NCI-H146 treated with DMSO at 0.1 percent for 48 hours (cell line): ENCODE results near the gene GALNS.

Experiments
- DNase-seq: peaks from one replicate; lab custom pipeline; 2025; ENCODE audit not compliant: unreplicated experiment; lab: John Stamatoyannopoulos, UW

The GALNS gene

DNA sequence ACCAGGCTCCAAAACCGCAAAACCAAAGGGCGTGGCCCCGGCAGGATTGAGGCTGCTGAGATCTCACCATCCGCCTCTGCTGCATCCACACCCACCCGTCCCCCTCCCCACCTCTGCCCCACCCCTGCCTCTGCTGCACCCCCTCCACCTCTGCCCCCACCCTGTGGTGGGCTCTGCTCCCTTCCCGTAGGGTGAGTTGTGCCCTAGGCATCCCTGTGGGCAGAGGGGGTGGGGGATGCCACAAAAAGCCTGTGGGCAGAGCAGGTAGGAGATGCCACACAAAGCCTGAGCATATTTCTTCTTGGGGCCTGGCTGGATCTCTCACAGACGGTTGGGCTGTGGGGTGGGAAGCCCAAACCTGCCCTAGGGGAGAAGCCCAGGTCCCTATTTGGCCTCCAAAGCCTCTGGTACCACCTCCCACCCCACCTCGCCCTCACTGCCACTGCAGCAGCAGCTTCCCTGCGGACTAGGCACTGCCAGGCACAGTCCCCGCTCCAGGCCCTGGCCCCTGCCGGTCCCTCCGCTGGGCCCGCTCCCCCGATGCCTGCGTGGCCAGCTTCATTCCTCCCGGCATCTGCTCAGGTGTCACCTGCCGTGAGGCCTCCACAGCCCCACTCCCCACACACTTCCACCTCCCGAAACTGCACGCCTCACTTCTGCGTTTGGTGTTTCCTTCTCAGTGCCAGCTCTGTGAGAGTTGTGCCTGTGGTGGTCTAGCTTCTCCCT, 21.0 kb upstream of the GALNS start:
- DNase-seq: no peak

DNA sequence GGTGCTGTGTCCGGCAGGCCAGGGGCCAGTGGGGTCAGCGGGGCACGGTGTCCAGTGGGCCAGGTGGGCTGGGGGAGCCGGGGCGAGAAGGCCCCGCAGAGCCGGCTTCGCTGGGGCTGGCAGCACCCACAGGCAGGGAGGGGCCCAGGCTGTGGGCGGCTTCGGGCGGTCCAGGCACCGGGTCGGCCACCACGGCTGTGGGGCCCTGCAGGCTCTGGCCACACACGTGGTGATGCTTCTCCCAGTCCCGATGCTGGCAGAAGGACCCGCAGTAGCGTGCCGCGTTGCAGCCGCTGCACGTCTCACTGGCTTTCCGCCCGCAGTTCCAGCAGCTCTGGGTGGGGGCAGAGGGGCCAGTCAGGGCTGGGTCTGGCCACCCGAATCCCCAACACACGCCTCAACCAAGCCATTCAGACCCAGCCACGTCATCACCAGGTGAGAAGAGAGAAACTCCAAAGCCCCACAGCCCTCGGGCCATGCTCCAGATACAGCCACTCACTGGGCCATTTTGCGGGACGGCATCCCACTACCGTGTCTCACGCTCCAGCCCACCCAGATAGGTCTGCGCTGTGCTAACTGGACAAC, 20.3 kb upstream of the GALNS start:
- no peak for DNase-seq

DNA sequence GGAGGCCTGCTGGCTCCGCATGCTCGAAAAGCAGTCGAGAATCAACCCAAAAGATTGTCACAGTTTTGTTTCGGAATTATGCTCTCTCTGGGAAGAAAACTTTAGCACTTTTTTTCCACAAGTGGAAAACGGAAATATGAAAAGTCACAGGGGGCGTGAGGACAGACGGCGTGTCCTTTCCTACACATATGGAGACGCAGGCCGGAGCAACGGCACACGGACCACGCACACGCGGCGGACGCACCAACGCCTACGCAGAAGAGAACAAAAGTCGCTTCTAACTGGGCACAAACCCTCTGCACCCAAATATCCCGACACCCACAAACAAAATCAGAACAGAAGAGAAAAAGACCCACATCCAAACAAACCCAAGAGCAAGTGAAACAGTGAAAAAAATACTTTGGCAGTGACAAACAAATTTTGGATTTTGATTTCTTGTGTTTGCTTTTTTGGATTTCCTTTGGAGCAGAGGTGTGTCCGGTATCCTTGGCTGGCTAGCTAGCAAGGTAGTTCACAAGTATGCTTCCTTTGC, 19.0 kb upstream of the GALNS start:
- no peak for DNase-seq

DNA sequence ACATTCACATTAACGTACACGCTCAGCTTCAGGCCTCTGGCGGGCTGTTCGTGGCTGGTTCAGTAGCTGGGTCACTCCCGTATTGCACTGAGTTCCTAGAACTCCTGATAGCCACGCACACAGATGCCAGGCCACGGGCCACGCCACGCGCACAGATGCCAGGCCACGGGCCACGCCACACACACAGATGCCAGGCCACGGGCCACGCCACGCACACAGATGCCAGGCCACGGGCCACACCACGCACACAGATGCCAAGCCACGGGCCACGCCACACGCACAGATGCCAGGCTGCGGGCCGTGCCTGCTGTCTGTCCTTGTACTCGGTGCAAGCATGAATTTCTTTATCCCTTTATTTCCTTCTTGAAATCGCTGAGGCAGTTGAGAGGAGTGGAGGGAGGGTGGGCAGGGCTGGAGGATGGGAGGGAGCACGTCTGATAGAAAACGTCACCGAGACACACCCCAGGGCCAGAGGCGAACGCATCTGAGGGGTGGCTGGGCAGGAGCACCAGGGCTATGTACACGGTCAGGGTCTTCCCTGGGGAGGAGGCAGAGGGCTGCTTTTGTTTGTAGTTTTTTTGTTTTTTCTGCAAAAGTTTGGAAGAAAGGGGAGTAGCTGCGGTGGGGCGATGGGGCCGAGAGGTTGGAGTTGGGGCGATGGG, 18.3 kb upstream of the GALNS start:
- DNase-seq: no peak

DNA sequence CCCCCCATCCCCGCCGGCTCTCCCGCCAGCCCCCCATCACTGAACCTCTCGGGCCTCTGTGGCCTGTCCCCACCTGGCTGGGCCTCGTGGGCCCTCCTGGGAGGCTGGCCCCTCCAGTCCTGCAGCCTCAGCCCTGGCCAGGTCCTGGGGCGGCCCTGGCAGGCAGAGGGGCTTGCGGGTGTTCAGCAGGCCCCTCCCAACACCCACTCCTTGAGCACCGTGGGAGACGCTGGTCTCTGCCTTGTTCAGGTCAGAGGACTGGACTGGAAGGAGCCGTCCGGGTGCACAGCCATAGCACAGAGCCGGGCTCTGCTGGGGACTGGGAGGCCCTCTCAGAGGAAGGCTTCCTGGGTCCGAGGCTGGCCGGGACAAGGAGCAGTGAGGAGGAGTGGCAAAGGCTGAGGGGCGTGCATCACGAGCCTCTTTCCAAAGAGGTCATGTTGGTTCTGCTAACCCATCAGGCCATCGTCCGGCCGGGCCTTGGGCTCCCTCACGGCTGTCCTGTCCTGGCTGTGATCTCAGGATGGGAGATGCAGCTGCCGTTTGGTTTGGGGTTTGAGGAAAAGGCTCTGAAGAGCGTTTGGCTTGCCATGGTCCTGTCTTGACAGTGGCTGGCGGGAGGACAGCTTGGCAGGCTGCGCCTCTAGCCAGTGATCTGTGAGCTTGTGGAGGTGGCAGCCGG, 16.0 kb upstream of the GALNS start:
- DNase-seq: no peak

DNA sequence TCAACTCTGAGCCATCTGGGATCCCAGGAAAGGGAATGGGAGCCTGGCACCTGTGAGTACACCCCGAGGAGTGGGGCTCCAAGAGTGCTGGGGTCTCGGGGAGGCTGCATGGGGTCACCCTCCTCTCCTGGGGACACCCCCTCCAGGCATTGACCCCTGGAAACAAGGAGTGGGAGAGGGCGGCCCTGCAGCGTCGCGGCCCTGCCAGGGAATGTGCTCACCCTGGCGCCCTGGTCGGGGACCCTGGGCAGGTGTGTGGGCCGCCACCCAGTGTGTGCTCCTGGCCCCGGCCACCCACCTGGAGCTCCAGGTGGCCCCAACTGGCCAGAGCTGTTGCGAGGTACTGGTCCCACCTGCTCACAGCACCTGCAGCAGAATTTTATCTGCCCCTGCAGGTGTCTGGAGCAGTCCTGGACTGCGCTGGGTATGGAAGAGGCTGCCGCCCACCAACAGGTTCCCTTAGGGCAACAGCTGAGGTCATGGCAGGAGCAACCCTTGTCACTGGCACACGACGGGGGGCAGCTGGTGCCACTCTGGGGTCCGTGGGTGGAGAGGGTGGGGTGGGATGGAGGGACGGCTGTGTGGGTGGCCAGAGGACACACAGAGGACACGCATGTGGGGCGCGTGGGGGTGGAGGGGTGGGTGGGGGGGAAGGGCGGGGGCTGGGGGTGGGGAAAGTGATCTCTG, 15.1 kb upstream of the GALNS start:
- no peak for DNase-seq

DNA sequence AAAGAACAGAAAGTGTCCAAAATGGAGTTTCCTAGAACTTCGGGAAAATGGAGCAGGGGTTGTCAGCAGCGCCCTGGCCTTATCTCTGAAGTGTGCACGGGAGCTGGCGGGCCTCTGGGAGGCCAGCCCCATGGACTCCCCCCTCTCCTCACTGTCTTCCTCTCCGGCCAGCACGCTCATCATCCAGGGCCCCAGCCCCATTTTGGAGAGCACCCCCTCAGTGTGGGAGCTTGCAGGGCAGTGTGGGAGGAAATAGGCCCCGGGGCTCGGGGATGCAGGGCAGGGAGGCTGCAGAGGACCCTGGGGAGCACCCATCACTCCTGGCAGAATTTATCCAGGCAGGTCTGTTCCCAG, 14.6 kb upstream of the GALNS start:
- no peak for DNase-seq

DNA sequence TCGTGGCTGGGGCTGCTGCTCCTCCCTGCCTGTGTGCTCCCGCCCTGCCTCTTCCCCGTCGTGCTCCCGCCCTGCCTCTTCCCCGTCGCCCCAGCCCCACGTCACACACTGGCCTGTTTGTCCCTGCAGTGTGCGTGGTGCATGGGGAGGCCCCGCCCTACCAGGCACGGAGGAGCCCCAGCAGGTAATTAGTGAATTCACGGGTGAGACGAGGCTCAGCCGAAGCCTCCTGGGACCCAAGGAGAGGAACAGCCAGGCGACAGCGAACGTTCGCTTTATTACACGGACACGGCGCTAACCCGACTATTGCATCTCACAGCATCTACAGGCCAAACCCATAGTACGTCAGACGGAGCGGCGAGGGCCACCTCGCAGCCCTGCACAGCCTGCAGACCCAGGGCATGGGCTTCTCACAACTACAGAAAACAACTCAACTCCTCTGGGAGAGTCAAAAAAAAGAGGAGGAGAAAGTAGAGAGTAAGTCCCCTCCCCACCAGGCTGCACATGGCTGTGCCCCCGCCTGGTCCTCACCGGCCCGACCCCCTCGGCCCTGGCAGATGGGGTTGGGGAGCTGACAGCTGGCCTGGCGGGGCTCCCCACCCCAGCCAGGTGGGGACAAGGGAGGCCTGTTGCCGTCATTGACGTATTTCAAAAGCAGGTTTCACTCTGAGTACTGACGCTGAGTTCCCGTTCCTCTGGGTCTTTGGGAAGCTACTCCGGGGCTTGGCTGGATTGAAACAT, 14.0 kb upstream of the GALNS start:
- DNase-seq: no peak

DNA sequence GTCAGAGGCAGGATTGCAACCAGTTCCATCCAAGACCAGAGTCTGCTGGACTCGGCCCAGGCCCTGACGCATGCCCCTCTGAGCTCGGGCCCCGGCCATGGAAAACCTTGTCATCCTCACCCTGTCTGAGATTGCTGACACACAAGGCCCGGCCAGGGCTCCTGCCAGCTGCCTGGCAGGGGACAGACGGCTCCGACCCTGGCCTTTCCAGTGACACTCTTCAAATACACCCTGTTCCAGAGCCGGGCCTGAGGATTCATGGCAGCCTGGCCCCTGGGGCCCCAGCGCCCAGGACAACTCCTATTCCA, 12.9 kb upstream of the GALNS start:
- no peak for DNase-seq

DNA sequence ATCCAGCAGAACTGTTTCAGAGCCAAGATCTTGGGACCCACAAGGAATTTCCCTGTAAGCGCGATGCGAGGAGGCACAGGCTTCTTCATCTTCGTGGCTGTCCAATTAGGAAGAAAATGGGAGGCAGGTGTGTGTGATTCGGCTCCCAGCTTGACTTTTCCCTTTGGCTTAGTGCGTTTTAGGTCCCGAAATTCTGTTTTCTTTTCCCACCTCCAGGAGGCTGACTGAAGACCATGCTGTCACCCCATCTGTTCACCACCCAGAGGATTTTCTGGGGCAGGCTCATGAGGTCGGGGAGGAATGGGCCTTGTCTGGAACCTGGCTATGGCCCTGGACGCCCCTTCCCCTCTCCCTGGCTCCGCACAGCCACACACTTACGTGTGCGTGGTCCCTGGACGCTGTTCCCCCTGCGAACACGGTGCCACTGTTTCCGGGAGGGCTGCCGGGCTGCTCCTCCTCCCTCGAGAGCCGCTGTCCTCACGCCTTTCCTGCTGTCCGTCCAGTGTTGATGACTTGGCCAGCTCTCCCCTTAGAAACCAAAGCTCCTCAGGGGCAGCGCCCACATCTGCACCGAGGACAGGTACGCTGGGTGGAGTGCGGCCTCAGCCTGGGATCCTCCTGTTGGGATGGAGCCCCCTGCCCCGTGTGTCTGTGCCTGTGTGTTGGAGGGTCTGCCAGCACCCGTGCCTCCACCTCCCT, 12.4 kb upstream of the GALNS start:
- DNase-seq: no peak

DNA sequence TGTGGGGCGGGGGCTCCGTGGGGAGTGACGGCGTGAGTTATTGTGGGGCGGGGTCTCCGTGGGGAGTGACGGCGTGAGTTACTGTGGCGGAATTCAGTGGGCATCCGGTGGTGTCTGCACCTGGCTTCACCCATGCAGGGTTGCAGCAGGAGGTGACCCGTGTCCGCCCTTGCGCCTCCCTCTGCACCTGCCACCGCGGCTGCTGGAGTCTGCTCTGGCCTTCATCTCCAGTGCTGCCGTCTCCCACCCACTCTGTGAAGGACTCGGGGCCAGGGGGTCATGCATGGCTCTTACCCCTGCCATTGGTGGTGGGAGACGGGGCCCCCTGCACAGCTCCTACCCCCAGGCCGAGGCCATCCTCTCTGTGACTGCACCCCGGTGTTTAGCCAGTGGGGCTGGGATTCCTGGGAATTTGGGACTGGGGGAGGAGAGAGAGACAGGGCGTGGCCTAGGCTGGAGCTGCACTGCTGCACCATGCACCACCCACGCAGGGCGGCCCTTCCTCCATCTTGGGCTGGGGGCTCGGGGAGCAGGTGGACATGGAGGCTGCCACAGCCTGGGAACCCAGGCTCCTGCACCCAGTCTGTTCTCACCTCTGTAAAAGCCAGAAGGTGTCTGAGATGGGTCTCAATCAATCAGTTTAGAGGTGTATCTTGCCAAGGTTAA, 11.0 kb upstream of the GALNS start:
- DNase-seq: no peak

DNA sequence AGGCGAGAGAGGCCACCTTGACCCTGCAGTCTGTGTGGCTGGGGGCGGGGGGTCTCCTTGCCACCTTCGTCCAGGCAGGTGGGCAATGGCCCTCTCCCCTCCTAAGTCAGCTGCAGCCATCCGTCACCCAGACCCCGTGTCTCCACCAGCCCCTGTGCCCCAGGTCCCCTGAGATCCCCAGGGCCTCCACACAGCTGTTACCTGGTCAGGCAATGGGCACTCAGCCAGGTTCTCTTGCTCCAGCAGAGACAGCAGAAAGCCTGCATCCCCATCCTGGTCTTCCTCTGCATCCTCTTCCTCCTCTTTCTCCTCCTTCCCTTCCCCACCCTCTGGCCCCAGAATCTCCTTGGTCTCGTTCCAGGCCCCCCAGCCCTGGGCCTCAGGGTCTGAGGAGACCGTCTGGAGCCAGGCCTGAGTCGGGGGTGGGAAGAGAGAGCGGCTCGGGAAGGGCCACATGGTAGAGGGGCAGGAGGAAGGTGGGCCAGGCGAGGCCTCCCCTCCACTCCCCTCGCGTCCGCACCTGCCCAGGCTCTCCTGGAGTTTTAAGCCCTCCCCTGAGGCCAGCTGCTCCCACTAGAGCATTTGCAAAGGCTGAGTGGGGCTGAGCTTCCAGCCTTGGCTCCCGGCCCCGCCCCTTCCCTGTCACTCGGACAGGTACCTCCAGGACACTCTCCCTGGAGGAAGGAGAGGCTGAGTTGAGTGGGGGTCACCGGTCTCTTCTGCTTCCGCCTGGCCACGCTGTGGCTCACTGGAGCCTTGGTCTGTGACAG, 9.6 kb upstream of the GALNS start, which contains the start of gene PABPN1L:
Gene PABPN1L, minus strand, starts transcription at position 510 of the 770 bp plus-strand sequence. Its CDS starts 54 bp downstream, at position 456.
- no peak for DNase-seq

DNA sequence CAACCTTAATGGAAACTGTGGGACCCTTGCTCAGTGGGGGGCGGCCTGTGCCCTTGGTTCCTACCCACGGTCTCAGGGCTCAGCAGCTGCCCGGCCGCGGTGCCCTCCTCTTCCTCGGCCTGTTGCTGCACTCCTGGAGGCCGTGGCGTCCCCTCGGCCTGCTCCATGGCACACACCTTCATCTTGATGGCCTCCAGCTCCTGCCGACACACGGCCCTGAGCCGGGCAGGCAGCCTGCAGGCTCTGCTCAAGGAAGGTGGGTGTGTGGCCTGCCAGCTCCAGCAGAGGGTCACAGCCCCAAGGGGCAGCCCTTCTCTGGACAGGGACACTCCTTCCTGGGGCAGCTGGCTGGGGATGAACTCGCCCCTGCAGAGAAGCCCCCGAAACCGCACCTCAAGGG, 9.0 kb upstream of the GALNS start:
- DNase-seq: no peak

DNA sequence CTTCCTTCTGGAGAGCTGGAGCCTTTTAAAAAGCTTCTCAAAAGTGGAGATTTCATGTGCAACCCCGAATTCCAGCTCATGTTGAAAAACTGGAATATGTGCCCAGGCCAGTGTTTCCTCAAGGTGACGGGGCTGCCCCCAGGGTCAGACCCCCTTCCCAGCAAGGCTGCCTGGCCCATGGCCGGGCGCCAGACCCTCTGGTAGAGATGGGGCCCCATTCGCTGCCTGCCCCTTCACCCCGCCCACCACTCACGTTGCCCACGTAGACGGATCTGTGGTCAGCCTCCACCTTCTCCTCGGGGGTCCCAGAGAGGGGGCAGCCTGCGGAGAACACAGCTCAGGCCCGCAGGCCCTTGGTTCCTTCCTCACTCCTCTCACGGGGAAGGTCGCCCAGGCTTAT, 8.6 kb upstream of the GALNS start:
- no peak for DNase-seq

DNA sequence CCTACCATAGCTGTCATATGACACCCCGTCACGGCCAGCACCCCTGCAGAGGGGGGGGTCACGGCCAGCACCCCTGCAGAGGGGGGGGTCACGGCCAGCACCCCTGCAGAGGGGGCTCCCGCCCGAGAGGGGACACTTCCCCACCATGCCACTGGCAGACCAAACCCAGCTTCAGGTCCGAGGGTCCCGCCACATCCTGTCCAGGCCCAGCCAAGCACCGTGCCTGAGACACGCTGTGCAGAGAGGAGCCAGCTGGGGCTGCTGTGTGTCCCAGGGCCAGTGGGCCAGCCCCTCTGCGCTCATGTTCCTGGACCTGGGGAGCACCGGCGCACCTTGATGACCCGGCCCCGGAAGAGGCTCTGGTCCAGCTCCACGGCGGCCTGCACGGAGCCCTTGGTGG, 7.8 kb upstream of the GALNS start:
- DNase-seq: no peak

DNA sequence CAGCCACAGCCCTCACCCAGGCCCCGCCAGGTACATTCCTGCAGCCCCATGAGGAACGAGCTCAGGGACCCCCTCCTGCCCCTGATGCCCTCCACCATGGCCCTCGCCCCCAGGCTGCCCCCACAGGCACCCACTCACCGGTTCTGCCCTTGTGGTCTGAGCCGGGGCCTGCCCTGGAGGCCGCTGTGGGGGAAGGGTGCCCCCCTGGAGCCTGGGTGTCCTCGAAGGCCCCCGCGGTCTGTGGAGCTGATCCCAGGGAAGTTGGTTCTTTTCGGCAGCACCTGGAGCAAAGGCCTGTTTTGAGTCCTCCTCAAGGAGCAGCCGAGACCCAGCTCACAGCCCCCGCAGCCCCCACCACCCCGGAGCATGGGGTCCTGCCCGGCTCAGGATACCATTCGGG, 7.4 kb upstream of the GALNS start:
- no peak for DNase-seq

DNA sequence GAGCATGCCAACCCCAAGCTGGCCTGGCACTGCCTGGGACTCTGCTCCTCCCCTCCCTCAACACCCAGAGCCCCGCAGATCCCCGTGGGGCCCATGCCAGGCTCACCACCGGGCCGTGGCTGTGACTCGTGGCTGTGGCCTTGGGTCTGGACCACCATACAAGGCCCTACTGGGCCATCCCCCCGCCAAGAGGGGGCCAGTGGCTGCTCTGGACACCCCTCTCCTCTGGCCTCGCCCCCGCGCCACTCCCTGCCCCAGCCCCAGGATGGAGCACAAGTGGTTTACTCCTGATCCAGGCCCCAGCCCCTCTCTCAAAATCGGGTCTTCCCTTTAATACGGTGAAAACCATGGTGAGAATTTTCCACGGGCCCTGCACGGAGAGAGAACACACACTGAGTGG, 6.7 kb upstream of the GALNS start:
- DNase-seq: no peak

DNA sequence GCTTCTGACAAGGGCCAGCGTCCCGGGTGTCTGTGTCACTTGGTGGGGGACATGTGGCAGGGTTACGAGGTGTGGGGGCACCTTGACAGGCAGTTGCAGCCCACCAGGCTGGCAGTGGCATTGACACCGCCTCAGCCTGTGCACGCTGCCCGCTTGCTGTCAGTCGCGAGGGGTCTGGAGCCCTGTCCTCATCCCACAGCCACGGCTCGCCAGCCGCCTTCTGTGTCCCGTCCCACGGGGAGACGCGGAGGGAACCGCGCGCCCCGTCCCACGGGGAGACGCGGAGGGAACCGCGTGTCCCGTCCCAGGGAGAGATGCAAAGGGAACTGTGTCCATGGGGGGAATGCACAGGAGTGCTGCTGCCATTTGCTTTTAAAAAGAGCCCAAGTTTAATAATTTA, 6.2 kb upstream of the GALNS start:
- no peak for DNase-seq

DNA sequence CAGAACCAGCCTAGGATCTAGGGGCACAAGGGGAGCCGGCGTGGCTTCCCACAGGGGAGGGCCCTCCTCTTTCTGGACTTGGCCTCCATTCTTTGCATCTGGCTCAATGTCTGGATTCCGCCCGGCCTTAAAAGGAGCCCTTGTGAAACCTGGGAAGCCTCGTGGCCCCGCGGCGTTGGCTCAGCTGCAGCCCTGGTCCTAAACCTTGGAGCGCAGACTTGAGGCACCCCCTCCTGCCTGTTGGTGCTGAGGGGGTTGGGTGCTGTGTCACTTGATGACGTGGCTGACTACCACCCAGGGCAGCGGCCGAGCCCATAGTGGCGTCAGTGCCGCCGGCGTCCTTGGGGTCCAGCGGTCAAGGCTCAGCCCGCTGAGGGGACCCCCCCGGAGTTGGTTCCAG, 4.6 kb upstream of the GALNS start:
- DNase-seq: no peak
